HL-60 (cell line): ENCODE results near the gene DACH2.

Source experiments
- POLR2AphosphoS5 ChIP-seq: IDR thresholded peaks from 2 replicates; pipeline ENCODE4 v1.6.1; 2012; ENCODE audit warnings: low read depth
- SPI1 ChIP-seq: IDR thresholded peaks from 2 replicates; pipeline ENCODE4 v1.6.1; 2012; ENCODE audit warnings: low read depth, mild to moderate bottlenecking, borderline replicate concordance
- TF ChIP-seq, protein P1 (sequence below): IDR thresholded peaks from one replicate; pipeline ENCODE4 v1.5.1; 2011; ENCODE audit warnings: low read length, control low read depth, inconsistent platforms; ENCODE audit not compliant: insufficient read depth
- TF ChIP-seq, protein P2 (sequence below): IDR thresholded peaks from 2 replicates; pipeline ENCODE4 v1.6.1; 2012; ENCODE audit warnings: low read depth; ENCODE audit not compliant: insufficient replicate concordance

DNA sequence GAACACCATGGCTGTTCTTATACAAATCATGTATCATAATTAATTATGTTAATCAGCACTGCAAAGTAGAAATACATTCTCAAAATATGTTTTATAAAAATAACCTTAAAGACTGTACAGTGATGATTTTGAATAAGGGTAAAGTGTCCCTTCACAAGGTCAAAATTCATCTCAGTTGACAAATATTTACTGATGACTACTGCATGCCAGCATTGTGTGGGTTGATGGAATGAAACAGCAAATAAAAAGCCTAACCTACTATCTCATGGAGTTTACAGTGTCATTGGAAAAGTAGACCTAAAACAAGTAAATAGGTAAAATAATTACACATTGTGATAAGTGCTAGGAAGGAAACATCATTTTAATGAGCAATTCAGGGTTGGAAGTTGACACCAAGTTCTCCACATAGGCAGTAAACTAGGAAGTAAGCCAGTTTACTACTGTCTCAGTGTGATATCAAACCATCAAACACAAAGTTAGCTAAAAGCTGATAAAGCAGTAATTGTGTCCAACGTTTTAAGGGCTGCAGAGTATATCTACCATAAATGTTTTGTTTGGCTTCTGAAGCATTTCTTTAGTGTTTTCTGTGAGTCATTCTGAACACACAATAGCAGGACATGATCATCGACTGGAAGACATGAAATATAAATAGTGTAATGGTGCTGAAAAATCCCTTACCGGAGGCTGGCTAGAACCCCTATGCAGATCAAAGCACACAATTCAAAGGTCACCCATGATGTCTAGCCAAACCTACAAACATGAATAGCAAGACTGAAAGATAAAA is 221.8 kb downstream of the DACH2 start:
- TF ChIP-seq, protein P1, sequence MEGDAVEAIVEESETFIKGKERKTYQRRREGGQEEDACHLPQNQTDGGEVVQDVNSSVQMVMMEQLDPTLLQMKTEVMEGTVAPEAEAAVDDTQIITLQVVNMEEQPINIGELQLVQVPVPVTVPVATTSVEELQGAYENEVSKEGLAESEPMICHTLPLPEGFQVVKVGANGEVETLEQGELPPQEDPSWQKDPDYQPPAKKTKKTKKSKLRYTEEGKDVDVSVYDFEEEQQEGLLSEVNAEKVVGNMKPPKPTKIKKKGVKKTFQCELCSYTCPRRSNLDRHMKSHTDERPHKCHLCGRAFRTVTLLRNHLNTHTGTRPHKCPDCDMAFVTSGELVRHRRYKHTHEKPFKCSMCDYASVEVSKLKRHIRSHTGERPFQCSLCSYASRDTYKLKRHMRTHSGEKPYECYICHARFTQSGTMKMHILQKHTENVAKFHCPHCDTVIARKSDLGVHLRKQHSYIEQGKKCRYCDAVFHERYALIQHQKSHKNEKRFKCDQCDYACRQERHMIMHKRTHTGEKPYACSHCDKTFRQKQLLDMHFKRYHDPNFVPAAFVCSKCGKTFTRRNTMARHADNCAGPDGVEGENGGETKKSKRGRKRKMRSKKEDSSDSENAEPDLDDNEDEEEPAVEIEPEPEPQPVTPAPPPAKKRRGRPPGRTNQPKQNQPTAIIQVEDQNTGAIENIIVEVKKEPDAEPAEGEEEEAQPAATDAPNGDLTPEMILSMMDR = no peak
- TF ChIP-seq POLR2AphosphoS5 = no peak
- no peak for TF ChIP-seq SPI1
- TF ChIP-seq, protein P2, sequence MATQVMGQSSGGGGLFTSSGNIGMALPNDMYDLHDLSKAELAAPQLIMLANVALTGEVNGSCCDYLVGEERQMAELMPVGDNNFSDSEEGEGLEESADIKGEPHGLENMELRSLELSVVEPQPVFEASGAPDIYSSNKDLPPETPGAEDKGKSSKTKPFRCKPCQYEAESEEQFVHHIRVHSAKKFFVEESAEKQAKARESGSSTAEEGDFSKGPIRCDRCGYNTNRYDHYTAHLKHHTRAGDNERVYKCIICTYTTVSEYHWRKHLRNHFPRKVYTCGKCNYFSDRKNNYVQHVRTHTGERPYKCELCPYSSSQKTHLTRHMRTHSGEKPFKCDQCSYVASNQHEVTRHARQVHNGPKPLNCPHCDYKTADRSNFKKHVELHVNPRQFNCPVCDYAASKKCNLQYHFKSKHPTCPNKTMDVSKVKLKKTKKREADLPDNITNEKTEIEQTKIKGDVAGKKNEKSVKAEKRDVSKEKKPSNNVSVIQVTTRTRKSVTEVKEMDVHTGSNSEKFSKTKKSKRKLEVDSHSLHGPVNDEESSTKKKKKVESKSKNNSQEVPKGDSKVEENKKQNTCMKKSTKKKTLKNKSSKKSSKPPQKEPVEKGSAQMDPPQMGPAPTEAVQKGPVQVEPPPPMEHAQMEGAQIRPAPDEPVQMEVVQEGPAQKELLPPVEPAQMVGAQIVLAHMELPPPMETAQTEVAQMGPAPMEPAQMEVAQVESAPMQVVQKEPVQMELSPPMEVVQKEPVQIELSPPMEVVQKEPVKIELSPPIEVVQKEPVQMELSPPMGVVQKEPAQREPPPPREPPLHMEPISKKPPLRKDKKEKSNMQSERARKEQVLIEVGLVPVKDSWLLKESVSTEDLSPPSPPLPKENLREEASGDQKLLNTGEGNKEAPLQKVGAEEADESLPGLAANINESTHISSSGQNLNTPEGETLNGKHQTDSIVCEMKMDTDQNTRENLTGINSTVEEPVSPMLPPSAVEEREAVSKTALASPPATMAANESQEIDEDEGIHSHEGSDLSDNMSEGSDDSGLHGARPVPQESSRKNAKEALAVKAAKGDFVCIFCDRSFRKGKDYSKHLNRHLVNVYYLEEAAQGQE = no peak
